ENCODE measurements around the gene MYBPC2. TPM values are rescaled to one million over a fixed set of nuclear protein-coding genes. Genes with fewer than 3 reads are reported as not detected.

MYBPC2 gene
- total RNA-seq, 1 donor from 2014 or later: 0.77 TPM

GRCh38 chr19:50392759-50393158 lies 39.9 kb upstream of the MYBPC2 start:
- H3K9ac ChIP-seq: no peak overlapping the region
- H3K4me3 Mint-ChIP-seq: no peak overlapping the region
- peaks cover 2% of the 10 kb centered on the region for H3K4me1 Mint-ChIP-seq
- H3K9me3 ChIP-seq (ENCODE audit: low read depth): no peaks in the 10 kb centered on the region
- TF ChIP-seq EZH2 (IDR thresholded peaks at IDR 0.05) (no peak), EZH2phosphoT487 (IDR thresholded peaks at IDR 0.05) (no peak)
- TF ChIP-seq, protein P1, sequence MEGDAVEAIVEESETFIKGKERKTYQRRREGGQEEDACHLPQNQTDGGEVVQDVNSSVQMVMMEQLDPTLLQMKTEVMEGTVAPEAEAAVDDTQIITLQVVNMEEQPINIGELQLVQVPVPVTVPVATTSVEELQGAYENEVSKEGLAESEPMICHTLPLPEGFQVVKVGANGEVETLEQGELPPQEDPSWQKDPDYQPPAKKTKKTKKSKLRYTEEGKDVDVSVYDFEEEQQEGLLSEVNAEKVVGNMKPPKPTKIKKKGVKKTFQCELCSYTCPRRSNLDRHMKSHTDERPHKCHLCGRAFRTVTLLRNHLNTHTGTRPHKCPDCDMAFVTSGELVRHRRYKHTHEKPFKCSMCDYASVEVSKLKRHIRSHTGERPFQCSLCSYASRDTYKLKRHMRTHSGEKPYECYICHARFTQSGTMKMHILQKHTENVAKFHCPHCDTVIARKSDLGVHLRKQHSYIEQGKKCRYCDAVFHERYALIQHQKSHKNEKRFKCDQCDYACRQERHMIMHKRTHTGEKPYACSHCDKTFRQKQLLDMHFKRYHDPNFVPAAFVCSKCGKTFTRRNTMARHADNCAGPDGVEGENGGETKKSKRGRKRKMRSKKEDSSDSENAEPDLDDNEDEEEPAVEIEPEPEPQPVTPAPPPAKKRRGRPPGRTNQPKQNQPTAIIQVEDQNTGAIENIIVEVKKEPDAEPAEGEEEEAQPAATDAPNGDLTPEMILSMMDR (IDR thresholded peaks at IDR 0.05): no peak
- H2AFZ ChIP-seq (replicated peaks): no peak overlapping the region
- H3K36me3 ChIP-seq: peaks cover 6% of the 10 kb centered on the region
- no peak overlapping the region for H3K4me2 ChIP-seq
- no peaks in the 10 kb centered on the region for H4K20me1 ChIP-seq (ENCODE audit: low read depth)
- H3K27me3 ChIP-seq: no peaks in the 10 kb centered on the region
- peaks cover 48% of the 10 kb centered on the region for H3K36me3 Mint-ChIP-seq
- H3K4me1 ChIP-seq: no peaks in the 10 kb centered on the region
- DNase-seq (ENCODE audit: low spot score): no peak
- no peaks in the 10 kb centered on the region for H3F3A ChIP-seq (ENCODE audit: low read depth)
- peaks cover 19% of the 10 kb centered on the region for H3K9me3 Mint-ChIP-seq
- H3K27ac Mint-ChIP-seq: no peak overlapping the region
- peaks cover 8% of the 10 kb centered on the region for H3K27me3 Mint-ChIP-seq (ENCODE audit: insufficient read depth, low read depth)
- peaks cover 88% of the 10 kb centered on the region for H3K79me2 ChIP-seq (ENCODE audit: low read depth)
- no peak overlapping the region for H3K4me3 ChIP-seq
- H3K27ac ChIP-seq: no peak overlapping the region

DNA sequence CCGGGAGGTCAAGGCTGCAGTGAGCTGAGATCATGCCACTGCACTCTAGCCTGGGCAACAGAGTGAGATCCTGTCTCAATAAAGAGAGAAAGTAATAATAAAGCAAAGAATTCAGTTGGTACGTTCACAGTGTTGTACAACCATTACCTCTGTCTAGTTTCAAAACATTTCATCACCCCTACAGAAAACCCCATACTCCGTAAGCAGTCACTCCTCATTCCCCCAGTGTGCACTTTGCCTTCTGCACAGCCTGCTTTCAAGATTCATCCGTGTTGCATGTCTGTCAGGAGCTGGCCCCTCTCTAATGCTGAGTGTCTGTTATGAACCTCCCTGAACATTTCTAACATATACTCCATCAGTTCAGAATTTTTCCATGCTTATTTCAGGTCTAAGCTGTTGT lies 39.1 kb upstream of the MYBPC2 start:
- H3K36me3 Mint-ChIP-seq: peaks cover 43% of the 10 kb centered on the region
- no peak overlapping the region for H3K27ac ChIP-seq
- H4K20me1 ChIP-seq (ENCODE audit: low read depth): peaks cover 1% of the 10 kb centered on the region

DNA sequence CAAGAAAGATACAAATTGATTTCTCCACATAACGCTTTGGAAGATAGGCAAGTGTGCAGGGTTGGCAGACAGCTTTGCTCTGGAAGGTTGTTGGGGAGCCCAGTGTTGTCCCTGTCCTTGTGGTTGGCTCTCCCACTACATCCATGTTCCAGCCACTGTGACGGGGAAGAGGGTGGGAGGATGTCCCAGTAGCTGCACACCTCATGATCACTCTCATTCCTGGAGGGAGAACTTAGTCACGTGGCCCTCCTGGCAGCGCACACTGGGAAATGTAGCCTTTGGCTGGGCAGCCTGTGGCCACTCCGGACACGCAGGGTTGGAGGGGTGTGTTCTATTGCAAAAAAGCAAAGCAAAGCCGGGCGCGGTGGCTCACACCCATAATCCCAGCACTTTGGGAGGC lies 38.7 kb upstream of the MYBPC2 start:
- Histone ChIP-seq H3K4me2 (no peak overlapping the region), H4K20me1 (ENCODE audit: low read depth) (peaks cover 4% of the 10 kb centered on the region), H3K4me3 (no peak overlapping the region), H3K36me3 (peaks cover 4% of the 10 kb centered on the region), H3K79me2 (ENCODE audit: low read depth) (peaks cover 81% of the 10 kb centered on the region), H3F3A (ENCODE audit: low read depth) (no peaks in the 10 kb centered on the region), H3K9me3 (ENCODE audit: low read depth) (no peaks in the 10 kb centered on the region), H2AFZ (replicated peaks) (no peak overlapping the region), H3K27me3 (no peaks in the 10 kb centered on the region), H3K4me1 (no peaks in the 10 kb centered on the region), H3K27ac (no peak overlapping the region), H3K9ac (no peak overlapping the region)
- Mint-ChIP-seq H3K9me3 (peaks cover 19% of the 10 kb centered on the region), H3K27ac (no peak overlapping the region), H3K4me1 (peaks cover 7% of the 10 kb centered on the region), H3K4me3 (no peak overlapping the region), H3K27me3 (ENCODE audit: insufficient read depth, low read depth) (peaks cover 8% of the 10 kb centered on the region), H3K36me3 (peaks cover 44% of the 10 kb centered on the region)
- no peak for TF ChIP-seq EZH2phosphoT487 (IDR thresholded peaks at IDR 0.05)
- no peak for TF ChIP-seq EZH2 (IDR thresholded peaks at IDR 0.05)
- TF ChIP-seq, protein P1 (IDR thresholded peaks at IDR 0.05): no peak
- DNase-seq (ENCODE audit: low spot score): no peak

More for the DNA sequence above, 39.1 kb upstream of the MYBPC2 start:
- no peaks in the 10 kb centered on the region for H3K9me3 ChIP-seq (ENCODE audit: low read depth)
- Mint-ChIP-seq H3K27me3 (ENCODE audit: insufficient read depth, low read depth) (peaks cover 8% of the 10 kb centered on the region), H3K4me3 (no peak overlapping the region), H3K4me1 (peaks cover 5% of the 10 kb centered on the region), H3K27ac (no peak overlapping the region), H3K9me3 (peaks cover 19% of the 10 kb centered on the region)
- H3K79me2 ChIP-seq (ENCODE audit: low read depth): peaks cover 85% of the 10 kb centered on the region
- H3K4me1 ChIP-seq: no peaks in the 10 kb centered on the region
- no peaks in the 10 kb centered on the region for H3F3A ChIP-seq (ENCODE audit: low read depth)
- H3K4me2 ChIP-seq: no peak overlapping the region
- H3K27me3 ChIP-seq: no peaks in the 10 kb centered on the region
- H3K9ac ChIP-seq: no peak overlapping the region
- H3K4me3 ChIP-seq: no peak overlapping the region
- H2AFZ ChIP-seq (replicated peaks): no peak overlapping the region
- TF ChIP-seq EZH2phosphoT487 (IDR thresholded peaks at IDR 0.05) (no peak), EZH2 (IDR thresholded peaks at IDR 0.05) (no peak)
- TF ChIP-seq, protein P1 (IDR thresholded peaks at IDR 0.05): no peak
- no peak for DNase-seq (ENCODE audit: low spot score)
- peaks cover 4% of the 10 kb centered on the region for H3K36me3 ChIP-seq

Data from neural progenitor cell (in vitro differentiated cells).